Measurements from ENCODE around the gene INTS11. TPM values are rescaled to one million over a fixed set of nuclear protein-coding genes. Genes with fewer than 3 reads are reported as not detected.

INTS11 gene
- total and polyA plus RNA-seq, 2 of the 13 experiments (the other 11 are each of a cell fraction or from before 2014, with no cell fraction given) = 52.8 to 94.8 TPM

DNA sequence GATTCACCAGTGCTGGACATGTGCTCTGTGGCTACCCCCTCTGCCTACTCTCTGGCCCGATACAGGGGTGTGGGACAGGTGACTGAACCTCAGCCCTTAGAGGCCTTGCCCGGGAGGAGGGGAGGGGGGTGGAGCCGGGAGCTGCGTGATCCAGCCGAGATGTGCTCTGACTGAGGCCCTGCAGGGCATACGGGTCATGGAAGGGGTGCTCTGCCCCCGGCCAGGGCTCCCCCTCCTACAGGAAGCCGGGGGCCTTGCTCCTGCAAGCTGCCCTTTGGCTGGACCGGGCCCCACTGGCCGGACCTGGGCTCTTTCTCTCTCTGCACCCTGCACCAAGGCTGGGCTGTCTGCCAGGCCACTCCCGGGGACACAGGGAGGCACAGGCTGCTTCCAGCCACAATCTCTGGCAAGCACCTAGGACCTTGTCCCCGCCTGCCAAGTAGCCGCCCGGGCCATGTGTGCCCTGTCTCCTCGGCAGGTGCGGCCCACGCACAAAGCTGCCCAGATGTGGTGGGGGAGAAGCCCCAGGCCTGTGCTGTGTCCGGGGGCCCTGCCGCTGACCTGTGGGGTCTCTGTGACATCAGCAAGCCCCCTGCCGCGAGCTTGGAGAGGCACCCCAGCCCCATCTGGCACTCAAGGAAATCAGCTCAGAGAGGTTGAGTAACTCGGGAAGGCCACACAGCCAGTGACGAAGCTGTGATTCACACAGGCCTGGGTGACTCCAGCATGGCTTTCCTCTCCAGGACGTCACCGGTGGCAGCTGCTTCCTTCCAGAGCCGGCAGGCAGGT, 42.7 kb downstream of the INTS11 start (continued):
- TF ChIP-seq ZNF790 (CRISPR knock-in tag; IDR thresholded peaks at IDR 0.05; ENCODE audit: borderline replicate concordance) (no peak), ZNF30 (CRISPR knock-in tag; IDR thresholded peaks at IDR 0.05) (no peak), IRX3 (CRISPR knock-in tag; IDR thresholded peaks at IDR 0.05; ENCODE audit: borderline replicate concordance, low read depth) (no peak), ZNF143 (CRISPR knock-in tag; IDR thresholded peaks at IDR 0.05) (no peak), AKNA (CRISPR knock-in tag; IDR thresholded peaks at IDR 0.05; ENCODE audit: borderline replicate concordance) (no peak), ETV5 (CRISPR knock-in tag; IDR thresholded peaks at IDR 0.05; ENCODE audit: borderline replicate concordance) (peak; percentile 83; the same call in 1 of the 2 replicates), AGO2 (optimal IDR thresholded peaks at IDR 0.05; ENCODE audit: low read depth, low read length) (no peak), STAG1 (CRISPR knock-in tag; IDR thresholded peaks at IDR 0.05) (no peak), NKX3-1 (CRISPR knock-in tag; IDR thresholded peaks at IDR 0.05) (no peak), THAP8 (CRISPR knock-in tag; IDR thresholded peaks at IDR 0.05; ENCODE audit: borderline replicate concordance) (no peak), NR2C2 (CRISPR knock-in tag; IDR thresholded peaks at IDR 0.05; ENCODE audit: borderline replicate concordance) (peak; percentile 68), ZBTB8A (CRISPR knock-in tag; IDR thresholded peaks at IDR 0.05; ENCODE audit: borderline replicate concordance, low read depth) (0 out of 2 replicates have a peak, but pooled peaks have one; percentile 35), GPN1 (CRISPR knock-in tag; IDR thresholded peaks at IDR 0.05; ENCODE audit: borderline replicate concordance) (no peak), SALL1 (CRISPR knock-in tag; IDR thresholded peaks at IDR 0.05) (no peak; the same call in 1 of the 2 replicates), MTA3 (CRISPR knock-in tag; IDR thresholded peaks at IDR 0.05) (no peak), SRSF1 (optimal IDR thresholded peaks at IDR 0.05; ENCODE audit: low read depth, low read length) (peak; percentile 84)
- TF ChIP-seq, protein P1, sequence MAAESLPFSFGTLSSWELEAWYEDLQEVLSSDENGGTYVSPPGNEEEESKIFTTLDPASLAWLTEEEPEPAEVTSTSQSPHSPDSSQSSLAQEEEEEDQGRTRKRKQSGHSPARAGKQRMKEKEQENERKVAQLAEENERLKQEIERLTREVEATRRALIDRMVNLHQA (CRISPR knock-in tag; IDR thresholded peaks at IDR 0.05) = no peak
- TF ChIP-seq, protein P2, sequence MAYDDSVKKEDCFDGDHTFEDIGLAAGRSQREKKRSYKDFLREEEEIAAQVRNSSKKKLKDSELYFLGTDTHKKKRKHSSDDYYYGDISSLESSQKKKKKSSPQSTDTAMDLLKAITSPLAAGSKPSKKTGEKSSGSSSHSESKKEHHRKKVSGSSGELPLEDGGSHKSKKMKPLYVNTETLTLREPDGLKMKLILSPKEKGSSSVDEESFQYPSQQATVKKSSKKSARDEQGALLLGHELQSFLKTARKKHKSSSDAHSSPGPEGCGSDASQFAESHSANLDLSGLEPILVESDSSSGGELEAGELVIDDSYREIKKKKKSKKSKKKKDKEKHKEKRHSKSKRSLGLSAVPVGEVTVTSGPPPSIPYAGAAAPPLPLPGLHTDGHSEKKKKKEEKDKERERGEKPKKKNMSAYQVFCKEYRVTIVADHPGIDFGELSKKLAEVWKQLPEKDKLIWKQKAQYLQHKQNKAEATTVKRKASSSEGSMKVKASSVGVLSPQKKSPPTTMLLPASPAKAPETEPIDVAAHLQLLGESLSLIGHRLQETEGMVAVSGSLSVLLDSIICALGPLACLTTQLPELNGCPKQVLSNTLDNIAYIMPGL (CRISPR knock-in tag; IDR thresholded peaks at IDR 0.05; ENCODE audit: borderline replicate concordance in 1 of 2, low read depth in 1 of 2) = peak; percentile 19 to 37; a peak in 1 of 4 replicates
- TF ChIP-seq, protein P3, sequence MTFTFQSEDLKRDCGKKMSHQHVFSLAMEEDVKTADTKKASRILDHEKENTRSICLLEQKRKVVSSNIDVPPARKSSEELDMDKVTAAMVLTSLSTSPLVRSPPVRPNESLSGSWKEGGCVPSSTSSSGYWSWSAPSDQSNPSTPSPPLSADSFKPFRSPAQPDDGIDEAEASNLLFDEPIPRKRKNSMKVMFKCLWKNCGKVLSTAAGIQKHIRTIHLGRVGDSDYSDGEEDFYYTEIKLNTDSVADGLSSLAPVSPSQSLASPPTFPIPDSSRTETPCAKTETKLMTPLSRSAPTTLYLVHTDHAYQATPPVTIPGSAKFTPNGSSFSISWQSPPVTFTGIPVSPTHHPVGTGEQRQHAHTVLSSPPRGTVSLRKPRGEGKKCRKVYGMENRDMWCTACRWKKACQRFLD (CRISPR knock-in tag; IDR thresholded peaks at IDR 0.05; ENCODE audit: borderline replicate concordance) = 0 out of 2 replicates have a peak, but pooled peaks have one; percentile 26
